Measurements from ENCODE around the gene PSME2.
A peak's percentile ranks its signal among the peaks of the same experiment; 100 is the strongest.

PSME2 gene

DNA sequence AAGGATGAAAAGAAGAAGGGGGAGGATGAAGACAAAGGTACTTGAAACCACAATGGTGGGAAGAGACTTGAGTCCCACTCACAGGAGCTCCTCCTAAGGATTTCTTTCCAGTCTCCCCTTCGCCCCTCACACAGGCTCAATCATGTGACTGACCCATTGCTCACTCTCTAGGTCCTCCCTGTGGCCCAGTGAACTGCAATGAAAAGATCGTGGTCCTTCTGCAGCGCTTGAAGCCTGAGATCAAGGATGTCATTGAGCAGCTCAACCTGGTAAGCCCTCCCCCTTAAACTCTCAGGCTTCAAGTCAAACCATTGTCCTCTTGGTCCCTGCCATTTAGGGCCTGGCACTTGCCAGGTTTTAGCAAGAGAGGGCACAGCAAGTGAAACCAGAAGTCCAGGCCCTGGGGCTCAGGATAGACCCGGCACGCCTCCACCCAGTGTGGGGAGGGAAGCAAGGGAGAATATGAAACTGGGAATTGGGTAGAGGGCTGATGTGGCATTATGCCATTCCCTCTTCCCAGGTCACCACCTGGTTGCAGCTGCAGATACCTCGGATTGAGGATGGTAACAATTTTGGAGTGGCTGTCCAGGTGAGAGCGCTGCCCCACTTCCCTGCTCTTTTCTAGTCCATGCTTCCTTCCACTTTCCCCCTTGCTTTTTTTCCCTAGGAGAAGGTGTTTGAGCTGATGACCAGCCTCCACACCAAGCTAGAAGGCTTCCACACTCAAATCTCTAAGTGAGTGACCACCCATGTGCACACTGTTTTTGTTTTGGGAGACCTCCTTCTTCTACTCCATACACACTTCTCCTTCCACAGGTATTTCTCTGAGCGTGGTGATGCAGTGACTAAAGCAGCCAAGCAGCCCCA, 8.6 kb downstream of the PSME2 start:
- H3K27ac ChIP-seq, result peak overlapping the region; percentile 94
- TF ChIP-seq, protein P1, sequence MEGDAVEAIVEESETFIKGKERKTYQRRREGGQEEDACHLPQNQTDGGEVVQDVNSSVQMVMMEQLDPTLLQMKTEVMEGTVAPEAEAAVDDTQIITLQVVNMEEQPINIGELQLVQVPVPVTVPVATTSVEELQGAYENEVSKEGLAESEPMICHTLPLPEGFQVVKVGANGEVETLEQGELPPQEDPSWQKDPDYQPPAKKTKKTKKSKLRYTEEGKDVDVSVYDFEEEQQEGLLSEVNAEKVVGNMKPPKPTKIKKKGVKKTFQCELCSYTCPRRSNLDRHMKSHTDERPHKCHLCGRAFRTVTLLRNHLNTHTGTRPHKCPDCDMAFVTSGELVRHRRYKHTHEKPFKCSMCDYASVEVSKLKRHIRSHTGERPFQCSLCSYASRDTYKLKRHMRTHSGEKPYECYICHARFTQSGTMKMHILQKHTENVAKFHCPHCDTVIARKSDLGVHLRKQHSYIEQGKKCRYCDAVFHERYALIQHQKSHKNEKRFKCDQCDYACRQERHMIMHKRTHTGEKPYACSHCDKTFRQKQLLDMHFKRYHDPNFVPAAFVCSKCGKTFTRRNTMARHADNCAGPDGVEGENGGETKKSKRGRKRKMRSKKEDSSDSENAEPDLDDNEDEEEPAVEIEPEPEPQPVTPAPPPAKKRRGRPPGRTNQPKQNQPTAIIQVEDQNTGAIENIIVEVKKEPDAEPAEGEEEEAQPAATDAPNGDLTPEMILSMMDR (IDR thresholded peaks at IDR 0.05), result no peak
- TF ChIP-seq ZFX (IDR thresholded peaks at IDR 0.05; ENCODE audit: borderline replicate concordance), result no peak

DNA sequence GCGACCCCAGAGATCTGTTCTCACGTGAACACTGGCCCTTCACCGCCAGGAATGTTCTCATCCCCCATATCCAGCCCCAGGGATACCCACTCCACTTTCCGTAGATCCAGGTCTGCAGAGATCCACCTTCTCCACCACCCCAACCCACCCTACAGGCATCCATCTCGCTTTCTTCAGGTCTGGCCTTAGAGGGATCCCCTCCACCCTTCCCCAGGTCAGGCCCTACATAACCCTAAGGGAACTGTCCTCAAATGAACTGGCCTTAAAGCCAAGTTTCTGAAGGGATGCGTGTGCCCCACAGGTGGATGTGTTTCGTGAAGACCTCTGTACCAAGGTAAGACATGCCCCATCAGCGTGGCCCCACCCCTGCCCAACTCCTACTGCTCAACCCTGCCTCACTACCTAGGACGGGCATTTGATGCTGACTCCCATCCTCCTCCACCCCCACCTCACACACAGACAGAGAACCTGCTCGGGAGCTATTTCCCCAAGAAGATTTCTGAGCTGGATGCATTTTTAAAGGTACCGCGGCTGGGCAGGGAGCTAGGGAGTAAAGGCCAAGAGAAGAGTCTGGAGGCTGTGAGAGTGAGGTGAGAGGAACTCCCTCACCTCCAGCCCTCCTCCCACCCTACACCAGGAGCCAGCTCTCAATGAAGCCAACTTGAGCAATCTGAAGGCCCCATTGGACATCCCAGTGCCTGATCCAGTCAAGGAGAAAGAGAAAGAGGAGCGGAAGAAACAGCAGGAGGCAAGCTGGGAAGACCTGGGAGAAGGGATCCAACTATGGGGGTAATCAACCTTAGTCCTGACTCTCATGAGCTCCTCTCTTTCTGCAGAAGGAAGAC, 9.5 kb downstream of the PSME2 start:
- TF ChIP-seq ZFX (IDR thresholded peaks at IDR 0.05; ENCODE audit: borderline replicate concordance), result no peak
- TF ChIP-seq, protein P1 (IDR thresholded peaks at IDR 0.05), result no peak
- H3K27ac ChIP-seq, result peak overlapping the region; percentile 94

DNA sequence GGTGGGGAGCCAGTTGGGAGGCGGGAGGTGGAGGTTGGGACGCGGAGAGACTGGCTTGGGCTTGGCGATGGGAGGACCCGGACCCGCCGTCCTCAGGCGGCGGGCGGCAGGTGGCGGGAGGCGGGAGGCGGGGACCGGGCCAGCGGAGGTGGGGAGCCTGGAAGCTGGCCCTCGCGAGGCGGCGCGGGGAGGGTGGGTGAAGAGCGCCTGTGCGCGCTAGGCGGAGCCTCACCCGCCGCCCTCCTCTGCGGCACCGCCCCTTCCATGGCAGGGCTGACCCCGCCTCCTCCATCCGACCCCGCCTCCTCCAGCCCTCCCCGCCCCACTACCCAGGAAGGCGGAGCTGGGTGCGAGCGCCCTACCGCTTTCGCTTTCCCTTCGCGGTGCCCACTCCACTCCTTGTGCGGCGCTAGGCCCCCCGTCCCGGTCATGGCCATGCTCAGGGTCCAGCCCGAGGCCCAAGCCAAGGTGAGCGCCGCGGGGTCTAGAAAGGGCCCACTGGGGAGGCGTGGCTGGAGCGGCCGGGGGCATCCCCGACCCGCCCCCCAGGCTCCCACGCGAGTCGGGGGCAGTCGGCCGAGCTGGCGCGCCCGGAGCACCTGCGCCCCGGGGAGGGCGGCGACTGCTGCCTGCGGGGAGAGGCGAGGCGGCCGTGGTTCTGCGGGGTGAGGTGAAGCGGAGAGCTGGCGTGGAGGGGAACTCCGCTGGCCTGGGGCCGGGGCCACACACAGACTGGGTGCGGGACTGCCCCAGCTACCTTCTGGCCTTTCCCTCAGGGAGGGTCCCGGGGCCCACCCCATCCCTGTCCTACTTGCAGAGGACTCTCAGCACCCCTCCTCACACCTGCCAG, 10.4 kb downstream of the PSME2 start, which contains the start of gene PSME1:
TSS of gene PSME1 (plus strand) at position 361 of the 850 bp plus-strand sequence. CDS start at position 430, 69 bp downstream.
- peak within 1 kb of the TSS; percentile 94 for H3K27ac ChIP-seq
- TF ChIP-seq ZFX (IDR thresholded peaks at IDR 0.05; ENCODE audit: borderline replicate concordance), result no peak
- TF ChIP-seq, protein P1 (IDR thresholded peaks at IDR 0.05), result no peak

DNA sequence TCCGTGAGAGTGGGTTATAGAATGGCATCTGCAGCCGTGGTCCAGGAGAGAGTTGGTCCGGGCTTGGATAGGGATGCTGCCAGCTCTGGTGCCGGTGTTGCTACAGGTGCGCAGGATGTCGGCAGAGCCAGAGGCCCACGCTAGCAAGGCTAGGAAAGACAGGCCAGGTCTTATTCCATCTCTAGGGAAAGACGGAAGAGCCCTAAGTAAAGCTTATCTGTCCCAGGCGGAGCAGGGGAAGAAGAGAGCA, 10.9 kb downstream of the PSME2 start:
- TF ChIP-seq, protein P1 (IDR thresholded peaks at IDR 0.05), result no peak
- TF ChIP-seq ZFX (IDR thresholded peaks at IDR 0.05; ENCODE audit: borderline replicate concordance), result no peak
- peak overlapping the region; percentile 94 for H3K27ac ChIP-seq

DNA sequence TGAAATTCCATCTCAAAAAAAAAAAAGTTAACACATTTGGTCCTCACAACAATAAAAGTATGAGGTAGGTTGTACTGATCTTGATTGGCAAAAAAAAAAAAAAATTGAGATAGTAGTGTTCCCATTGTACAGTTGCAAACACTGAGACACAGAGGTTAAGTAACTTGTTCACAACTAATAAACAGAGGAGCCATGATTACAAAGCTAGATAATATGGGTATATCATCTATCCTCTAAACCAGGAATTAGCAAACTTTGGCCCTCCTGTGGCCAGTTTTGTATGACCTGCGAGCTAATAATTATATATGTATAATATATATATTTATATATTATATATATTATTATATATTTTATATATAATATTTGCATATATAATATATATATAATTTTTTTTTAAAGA, 12.7 kb downstream of the PSME2 start:
- no peak overlapping the region for H3K27ac ChIP-seq
- no peak for TF ChIP-seq ZFX (IDR thresholded peaks at IDR 0.05; ENCODE audit: borderline replicate concordance)
- TF ChIP-seq, protein P1 (IDR thresholded peaks at IDR 0.05), result no peak

DNA sequence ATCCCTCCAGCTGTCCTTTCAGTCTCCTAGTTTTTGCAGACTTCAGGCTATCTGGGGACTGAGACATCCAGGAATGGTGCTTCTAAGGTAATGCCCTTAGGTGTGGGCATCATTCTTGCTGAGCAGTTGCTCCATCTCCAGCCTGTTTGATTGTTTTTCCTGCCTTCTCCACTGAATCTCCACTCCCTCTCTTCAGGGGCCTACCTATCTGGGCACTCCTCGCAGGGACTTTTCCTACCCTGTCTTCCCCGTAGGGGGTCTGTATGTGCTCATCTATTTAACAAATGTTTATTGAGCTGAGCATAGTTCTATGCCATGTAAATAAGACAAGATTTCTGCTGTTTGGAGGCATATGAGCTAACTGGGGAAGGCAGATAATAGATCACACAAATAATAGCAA, 13.4 kb downstream of the PSME2 start:
- H3K27ac ChIP-seq, result no peak overlapping the region
- TF ChIP-seq ZFX (IDR thresholded peaks at IDR 0.05; ENCODE audit: borderline replicate concordance), result no peak
- TF ChIP-seq, protein P1 (IDR thresholded peaks at IDR 0.05), result no peak

Measured in 22Rv1 (cell line).